AG09319 (cell line): ENCODE measurements around the gene OPA3.
"Not testable (repeated sequence)": the region's sequence is repeated elsewhere in the genome, so short reads cannot be mapped to it uniquely, and the experiment has no call there.

Source experiments
- DNase-seq: peaks from one replicate; pipeline ENCODE4 v3.0.0-alpha.2; 2010; ENCODE audit warnings: low read depth; ENCODE audit errors: extremely low read depth
- CTCF ChIP-seq: IDR thresholded peaks from 2 replicates; pipeline ENCODE4 v1.5.1; 2011; ENCODE audit warnings: low read depth, mild to moderate bottlenecking, inconsistent platforms, low read length, moderate library complexity

The OPA3 gene

DNA sequence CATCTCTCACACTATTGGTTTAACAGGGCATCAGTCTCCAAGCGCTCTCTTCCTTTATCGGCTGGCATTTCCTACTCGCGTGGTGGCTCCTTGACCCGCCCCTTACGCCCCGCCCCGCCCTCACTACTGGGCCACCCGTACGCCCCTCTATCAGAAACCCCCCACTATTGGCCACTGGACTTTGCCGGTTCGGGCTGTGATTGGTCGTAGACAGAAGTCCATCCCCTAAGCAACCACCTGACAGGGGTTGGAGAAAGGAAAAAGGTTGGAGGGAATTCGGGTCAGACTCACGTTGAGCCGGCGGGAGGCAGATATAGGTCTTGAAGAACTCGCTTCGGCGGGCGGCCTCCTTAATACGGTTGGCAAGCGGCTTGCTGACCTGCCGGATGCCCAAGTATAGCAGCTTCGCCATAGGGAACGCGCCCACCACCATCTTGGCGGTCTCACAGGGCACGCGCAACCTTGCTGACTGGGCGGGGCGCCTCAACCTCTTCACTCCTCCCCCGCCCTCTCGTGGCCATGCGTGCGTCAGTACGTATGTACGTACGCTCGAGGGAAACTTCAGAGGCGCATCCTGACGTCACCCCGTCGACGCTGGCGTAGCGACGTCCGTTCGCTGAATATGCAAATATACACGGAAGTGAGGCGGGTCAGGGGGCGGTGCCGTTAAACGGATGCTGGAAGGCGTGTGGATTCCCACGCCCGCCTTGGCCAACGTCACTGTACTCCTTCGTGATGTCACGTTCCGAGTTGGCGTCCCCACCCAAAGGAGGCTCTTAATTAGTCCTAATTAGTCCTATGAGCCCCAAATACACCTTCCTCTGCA lies at the start of gene OPA3:
OPA3 (minus strand) TSS at position 471 of the 826 bp plus-strand sequence; CDS start at position 433, 38 bp downstream.
- DNase-seq, result peak; percentile 100
- TF ChIP-seq CTCF, result no peak

- peak; percentile 66 for DNase-seq
- TF ChIP-seq CTCF, result no peak
Measured at GRCh38 chr19:45632468-45633196, 48.0 kb upstream of the OPA3 start.

DNA sequence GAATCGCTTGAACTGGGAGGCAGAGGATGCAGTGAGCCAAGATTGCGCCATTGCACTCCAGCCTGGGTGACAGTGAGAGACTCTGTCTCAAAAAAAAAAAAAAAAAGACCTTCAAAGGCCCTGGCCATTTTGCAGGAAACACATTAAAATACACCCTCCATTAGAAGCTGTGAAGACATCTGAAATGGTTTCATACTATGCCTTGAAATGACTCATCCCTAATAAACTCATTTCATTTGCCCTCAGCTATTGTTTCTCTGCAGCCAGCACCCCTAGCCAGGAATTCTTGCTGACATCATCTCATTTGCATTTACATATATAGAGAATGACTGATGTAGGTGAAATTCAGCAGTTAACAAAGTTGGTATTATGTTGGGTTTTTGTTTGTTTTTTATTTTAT lies 45.9 kb upstream of the OPA3 start:
- DNase-seq, result no peak
- TF ChIP-seq CTCF, result no peak

DNA sequence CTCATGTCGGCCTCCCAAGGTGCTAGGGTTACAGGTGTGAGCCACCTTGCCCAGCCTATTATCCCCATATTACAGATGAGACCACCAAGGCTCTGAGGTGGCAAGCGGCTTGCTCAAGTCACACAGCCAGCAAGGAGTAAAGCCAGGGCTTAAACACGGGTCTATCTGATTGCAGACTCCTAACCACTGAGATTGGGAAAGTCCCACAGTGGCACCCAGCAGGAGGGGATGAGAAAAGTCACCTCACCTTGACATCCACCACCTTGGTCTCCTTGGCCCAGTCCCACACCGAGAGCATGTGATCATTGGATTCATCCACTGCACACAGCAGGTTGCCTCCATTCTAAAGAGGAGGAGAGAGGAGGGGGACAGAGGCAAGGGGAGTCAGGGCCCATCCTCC lies 45.1 kb upstream of the OPA3 start:
- DNase-seq, result no peak
- no peak for TF ChIP-seq CTCF

GRCh38 chr19:45628219-45628618 lies 43.6 kb upstream of the OPA3 start:
- not testable (repeated sequence) for DNase-seq

DNA sequence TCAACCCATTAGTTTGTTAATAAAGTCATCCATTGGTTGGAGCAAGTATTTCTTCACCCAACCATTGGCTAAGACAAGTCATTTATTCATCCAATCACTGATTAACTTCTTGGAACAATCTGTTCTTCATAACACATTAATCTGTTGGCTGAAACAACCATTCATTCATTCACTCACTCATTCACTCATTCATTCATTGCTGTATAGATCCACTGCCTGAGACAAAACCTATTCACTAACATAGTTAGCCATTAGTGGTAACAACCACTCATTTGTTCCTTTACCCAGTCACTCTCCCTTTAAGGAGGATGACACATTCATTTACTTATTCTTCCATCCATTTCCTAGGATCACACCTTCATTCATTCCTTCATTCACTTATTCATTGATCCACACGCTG lies 39.4 kb upstream of the OPA3 start:
- no peak for DNase-seq
- no peak for TF ChIP-seq CTCF

- DNase-seq, result no peak
- TF ChIP-seq CTCF, result no peak
Measured at GRCh38 chr19:45621976-45622503, 37.4 kb upstream of the OPA3 start.
